Measurements from ENCODE around the gene MSRB1.
A peak's percentile ranks its signal among the peaks of the same experiment; 100 is the strongest.

The MSRB1 gene

GRCh38 chr16:1930338-1930720, 12.7 kb downstream of the MSRB1 start:
- Mint-ChIP-seq H3K36me3 (ENCODE audit: low read depth) (no peaks in the 10 kb centered on the region), H3K27me3 (ENCODE audit: low read depth) (peaks cover 3% of the 10 kb centered on the region), H3K4me1 (no peaks in the 10 kb centered on the region), H3K4me3 (peak overlapping the region; percentile 50 to 63 (median 51)), H3K27ac (peak overlapping the region in 1 of 3 experiments; percentile 46), H3K9me3 (no peaks in the 10 kb centered on the region)
- TF ChIP-seq, protein P1, sequence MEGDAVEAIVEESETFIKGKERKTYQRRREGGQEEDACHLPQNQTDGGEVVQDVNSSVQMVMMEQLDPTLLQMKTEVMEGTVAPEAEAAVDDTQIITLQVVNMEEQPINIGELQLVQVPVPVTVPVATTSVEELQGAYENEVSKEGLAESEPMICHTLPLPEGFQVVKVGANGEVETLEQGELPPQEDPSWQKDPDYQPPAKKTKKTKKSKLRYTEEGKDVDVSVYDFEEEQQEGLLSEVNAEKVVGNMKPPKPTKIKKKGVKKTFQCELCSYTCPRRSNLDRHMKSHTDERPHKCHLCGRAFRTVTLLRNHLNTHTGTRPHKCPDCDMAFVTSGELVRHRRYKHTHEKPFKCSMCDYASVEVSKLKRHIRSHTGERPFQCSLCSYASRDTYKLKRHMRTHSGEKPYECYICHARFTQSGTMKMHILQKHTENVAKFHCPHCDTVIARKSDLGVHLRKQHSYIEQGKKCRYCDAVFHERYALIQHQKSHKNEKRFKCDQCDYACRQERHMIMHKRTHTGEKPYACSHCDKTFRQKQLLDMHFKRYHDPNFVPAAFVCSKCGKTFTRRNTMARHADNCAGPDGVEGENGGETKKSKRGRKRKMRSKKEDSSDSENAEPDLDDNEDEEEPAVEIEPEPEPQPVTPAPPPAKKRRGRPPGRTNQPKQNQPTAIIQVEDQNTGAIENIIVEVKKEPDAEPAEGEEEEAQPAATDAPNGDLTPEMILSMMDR (IDR thresholded peaks at IDR 0.05; ENCODE audit: unreplicated experiment in 3 of 3): no peak

- Mint-ChIP-seq H3K27ac (no peak overlapping the region), H3K4me1 (no peaks in the 10 kb centered on the region), H3K9me3 (no peaks in the 10 kb centered on the region), H3K36me3 (ENCODE audit: low read depth) (no peaks in the 10 kb centered on the region), H3K27me3 (ENCODE audit: low read depth) (peaks cover 6% of the 10 kb centered on the region), H3K4me3 (peak overlapping the region in 1 of 3 experiments; percentile 67)
- TF ChIP-seq, protein P1 (IDR thresholded peaks at IDR 0.05; ENCODE audit: unreplicated experiment in 3 of 3): peak; percentile 98 to 100 (median 99)
Measured at GRCh38 chr16:1929578-1930337, 13.2 kb downstream of the MSRB1 start.

- Mint-ChIP-seq H3K36me3 (ENCODE audit: low read depth) (no peaks in the 10 kb centered on the region), H3K9me3 (no peaks in the 10 kb centered on the region), H3K4me1 (no peaks in the 10 kb centered on the region), H3K4me3 (peak overlapping the region; percentile 79 to 86 (median 86)), H3K27me3 (ENCODE audit: low read depth) (peaks cover 11% of the 10 kb centered on the region), H3K27ac (peak overlapping the region in 2 of 3 experiments; percentile 85 to 87)
- TF ChIP-seq, protein P1 (IDR thresholded peaks at IDR 0.05; ENCODE audit: unreplicated experiment in 3 of 3): no peak
Measured at GRCh38 chr16:1929105-1929504, 13.9 kb downstream of the MSRB1 start.

GRCh38 chr16:1926271-1926670, 16.7 kb downstream of the MSRB1 start:
- Mint-ChIP-seq H3K36me3 (ENCODE audit: low read depth) (no peaks in the 10 kb centered on the region), H3K4me3 (peak overlapping the region in 1 of 3 experiments; percentile 11), H3K27me3 (ENCODE audit: low read depth) (peaks cover 38% of the 10 kb centered on the region), H3K27ac (peak overlapping the region in 2 of 3 experiments; percentile 65 to 66), H3K4me1 (peaks cover 1% of the 10 kb centered on the region), H3K9me3 (peaks cover 2% of the 10 kb centered on the region)
- TF ChIP-seq, protein P1 (IDR thresholded peaks at IDR 0.05; ENCODE audit: unreplicated experiment in 3 of 3): no peak

DNA sequence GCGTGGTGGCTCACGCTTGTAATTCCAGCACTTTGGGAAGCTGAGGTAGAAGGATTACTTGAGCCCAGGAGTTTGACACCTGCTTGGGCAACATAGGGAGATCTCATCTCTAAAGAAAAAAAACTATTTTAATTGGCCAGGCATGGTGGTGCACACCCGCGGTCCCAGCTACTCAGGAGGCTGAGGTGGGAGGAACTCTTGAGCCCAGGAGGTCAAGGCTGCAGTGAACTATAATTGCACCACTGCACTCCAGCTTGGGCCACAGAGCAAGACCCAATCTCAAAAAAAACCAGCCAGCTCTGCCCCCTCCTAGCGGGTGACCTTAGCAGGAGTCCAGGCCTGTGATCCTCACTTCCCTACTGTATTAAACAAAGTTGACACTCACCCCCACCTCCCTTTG, 18.9 kb downstream of the MSRB1 start:
- TF ChIP-seq, protein P1 (IDR thresholded peaks at IDR 0.05; ENCODE audit: unreplicated experiment in 3 of 3): no peak
- peaks cover 60% of the 10 kb centered on the region for H3K27me3 Mint-ChIP-seq (ENCODE audit: low read depth)
- peak overlapping the region in 2 of 3 experiments; percentile 38 to 51 for H3K27ac Mint-ChIP-seq
- no peak overlapping the region for H3K4me3 Mint-ChIP-seq
- H3K4me1 Mint-ChIP-seq: peaks cover 6% of the 10 kb centered on the region
- no peaks in the 10 kb centered on the region for H3K36me3 Mint-ChIP-seq (ENCODE audit: low read depth)
- H3K9me3 Mint-ChIP-seq: peaks cover 2% of the 10 kb centered on the region

Data from nephron (organoid).